ENCODE results near the gene PCNA.

PCNA gene

GRCh38 chr20:5164645-5165625, 45.2 kb upstream of the PCNA start:
- Histone ChIP-seq H4K20me1 (ENCODE audit: control insufficient read depth, insufficient read depth, low read depth, low read length) (no peaks in the 10 kb centered on the region; the same call in 1 of the 2 replicates), H3K4me2 (ENCODE audit: low read length) (no peak overlapping the region)

DNA sequence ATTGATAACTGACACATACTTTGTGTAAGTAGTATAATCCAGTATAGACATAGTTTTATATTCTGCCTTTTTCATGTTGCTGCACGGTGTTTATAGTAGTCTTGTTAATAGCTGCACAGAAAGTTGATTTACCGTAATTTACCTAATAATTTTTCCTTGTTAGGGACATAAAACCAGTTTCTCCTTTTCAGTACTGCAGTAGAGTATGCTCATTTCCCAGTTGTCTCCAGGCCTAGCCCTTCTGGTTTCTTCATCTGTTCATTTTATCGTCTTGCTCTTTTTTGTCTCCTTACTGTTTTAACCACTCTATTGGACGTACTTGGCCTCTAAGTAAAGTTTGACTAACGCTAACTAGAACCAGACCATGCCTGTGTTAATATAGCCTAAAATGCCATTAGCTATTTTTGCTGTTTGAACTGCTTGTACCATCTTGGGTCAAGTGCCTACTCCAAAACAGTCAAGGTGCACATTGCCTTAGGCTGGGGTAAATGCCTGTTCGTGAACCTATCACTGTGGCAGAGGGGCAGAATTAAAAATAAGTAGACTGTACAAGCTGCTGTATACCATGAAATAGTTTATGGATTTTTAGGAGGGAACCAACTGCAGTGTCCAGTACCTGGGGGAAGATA, 41.9 kb upstream of the PCNA start:
- no peaks in the 10 kb centered on the region for H3K27me3 ChIP-seq (ENCODE audit: control insufficient read depth, low read length)
- no peaks in the 10 kb centered on the region for H3F3A ChIP-seq (ENCODE audit: control insufficient read depth, insufficient read depth)
- TF ChIP-seq CTCF (IDR thresholded peaks at IDR 0.05; ENCODE audit: low read depth, low read length, poor library complexity, severe bottlenecking): no peak
- TF ChIP-seq EZH2phosphoT487 (IDR thresholded peaks at IDR 0.05; ENCODE audit: borderline replicate concordance, low read length): no peak
- H3K79me2 ChIP-seq (ENCODE audit: control insufficient read depth, low read length): peaks cover 67% of the 10 kb centered on the region
- peaks cover 6% of the 10 kb centered on the region for H3K4me1 ChIP-seq (ENCODE audit: control insufficient read depth, low read length)
- no peaks in the 10 kb centered on the region for H3K36me3 ChIP-seq (ENCODE audit: control insufficient read depth, low read length)
- no peak overlapping the region for H3K27ac ChIP-seq (ENCODE audit: low read depth, low read length)
- no peaks in the 10 kb centered on the region for H3K9me2 ChIP-seq (replicated peaks; ENCODE audit: control insufficient read depth, low read length)
- no peak overlapping the region for H3K4me3 ChIP-seq (ENCODE audit: low read length)
- no peaks in the 10 kb centered on the region for H3K9me3 ChIP-seq (ENCODE audit: control insufficient read depth, insufficient read depth, low read length)
- H4K20me1 ChIP-seq (ENCODE audit: control insufficient read depth, insufficient read depth, low read depth, low read length): no peaks in the 10 kb centered on the region; the same call in 1 of the 2 replicates
- no peak overlapping the region for H3K4me2 ChIP-seq (ENCODE audit: low read length)

More at GRCh38 chr20:5164645-5165625, 45.2 kb upstream of the PCNA start:
- no peak for TF ChIP-seq EZH2phosphoT487 (IDR thresholded peaks at IDR 0.05; ENCODE audit: borderline replicate concordance, low read length)
- TF ChIP-seq CTCF (IDR thresholded peaks at IDR 0.05; ENCODE audit: low read depth, low read length, poor library complexity, severe bottlenecking): no peak
- H3F3A ChIP-seq (ENCODE audit: control insufficient read depth, insufficient read depth): no peaks in the 10 kb centered on the region
- no peak overlapping the region for H3K4me3 ChIP-seq (ENCODE audit: low read length)
- no peak overlapping the region for H3K27ac ChIP-seq (ENCODE audit: low read depth, low read length)
- H3K79me2 ChIP-seq (ENCODE audit: control insufficient read depth, low read length): peaks cover 62% of the 10 kb centered on the region
- H3K9me3 ChIP-seq (ENCODE audit: control insufficient read depth, insufficient read depth, low read length): no peaks in the 10 kb centered on the region
- H3K9me2 ChIP-seq (replicated peaks; ENCODE audit: control insufficient read depth, low read length): no peaks in the 10 kb centered on the region
- peaks cover 21% of the 10 kb centered on the region for H3K4me1 ChIP-seq (ENCODE audit: control insufficient read depth, low read length)
- H3K36me3 ChIP-seq (ENCODE audit: control insufficient read depth, low read length): no peaks in the 10 kb centered on the region
- no peaks in the 10 kb centered on the region for H3K27me3 ChIP-seq (ENCODE audit: control insufficient read depth, low read length)

- no peak for TF ChIP-seq EZH2phosphoT487 (IDR thresholded peaks at IDR 0.05; ENCODE audit: borderline replicate concordance, low read length)
- no peak for TF ChIP-seq CTCF (IDR thresholded peaks at IDR 0.05; ENCODE audit: low read depth, low read length, poor library complexity, severe bottlenecking)
- Histone ChIP-seq H3K9me3 (ENCODE audit: control insufficient read depth, insufficient read depth, low read length) (no peaks in the 10 kb centered on the region), H3K36me3 (ENCODE audit: control insufficient read depth, low read length) (no peaks in the 10 kb centered on the region), H3K27me3 (ENCODE audit: control insufficient read depth, low read length) (no peaks in the 10 kb centered on the region), H3K9me2 (replicated peaks; ENCODE audit: control insufficient read depth, low read length) (no peaks in the 10 kb centered on the region), H3K27ac (ENCODE audit: low read depth, low read length) (no peak overlapping the region), H4K20me1 (ENCODE audit: control insufficient read depth, insufficient read depth, low read depth, low read length) (no peaks in the 10 kb centered on the region), H3K79me2 (ENCODE audit: control insufficient read depth, low read length) (peaks cover 67% of the 10 kb centered on the region), H3K4me2 (ENCODE audit: low read length) (no peak overlapping the region), H3K4me1 (ENCODE audit: control insufficient read depth, low read length) (peaks cover 6% of the 10 kb centered on the region), H3F3A (ENCODE audit: control insufficient read depth, insufficient read depth) (no peaks in the 10 kb centered on the region), H3K4me3 (ENCODE audit: low read length) (no peak overlapping the region)
These were observed 41.1 kb upstream of the PCNA start for GRCh38 chr20:5160882-5161281.

Measured in DOHH2 (cell line).